ENCODE data around the gene TECR. TPM values are rescaled to one million over a fixed set of nuclear protein-coding genes. Genes with fewer than 3 reads are reported as not detected.
A peak's percentile ranks its signal among the peaks of the same experiment; 100 is the strongest.

TECR gene
- total RNA-seq, 1 experiment from 2014 or later, result 232 TPM

- Histone ChIP-seq H4K20me1 (ENCODE audit: insufficient read depth) (no peaks in the 10 kb centered on the region), H2AFZ (ENCODE audit: low read depth, low read length, poor library complexity, severe bottlenecking) (no peak overlapping the region), H3K4me3 (replicated peaks in 1 of 2; ENCODE audit: low read depth in 1 of 2, low read length in 2 of 2) (no peak overlapping the region), H3K27me3 (ENCODE audit: insufficient read depth, low read length) (no peaks in the 10 kb centered on the region), H3K9ac (ENCODE audit: low read length) (no peak overlapping the region), H3K4me2 (ENCODE audit: low read length) (no peak overlapping the region), H3K36me3 (ENCODE audit: control insufficient read depth in 1 of 2, insufficient read depth in 2 of 2, low read length in 2 of 2) (peaks cover 0 to 4% of the 10 kb centered on the region in 2 experiments; a peak in 2 of 4 replicates), H3K4me1 (ENCODE audit: control insufficient read depth in 1 of 2, insufficient read depth in 2 of 2, low read length in 2 of 2) (peaks cover 7 to 19% of the 10 kb centered on the region in 2 experiments; a peak in 3 of 4 replicates), H3K9me3 (ENCODE audit: control insufficient read depth in 1 of 2, insufficient read depth in 1 of 2, low read depth in 1 of 2, low read length in 2 of 2) (no peaks in the 10 kb centered on the region), H3K27ac (ENCODE audit: low read depth, low read length) (peak overlapping the region; percentile 37; the same call in 1 of the 2 replicates), H3K79me2 (ENCODE audit: insufficient read depth, low read length) (peaks cover 57% of the 10 kb centered on the region), H3K9me2 (ENCODE audit: insufficient read depth) (no peaks in the 10 kb centered on the region)
- BruUV-seq (replicated peaks), result no TSS peak
- intact Hi-C loops (cut with micrococcal nuclease), result no loop called here
- RAD21 ChIA-PET (ENCODE audit: low non-redundant PET in 1 of 2, low total read pairs in 2 of 2, uncharacterized antibody in 2 of 2, unreplicated experiment in 2 of 2), result no interaction called here
- DNase-seq (ENCODE audit: low read depth, low spot score) (no peak), ATAC-seq (no peak)
- TF ChIP-seq EZH2phosphoT487 (IDR thresholded peaks at IDR 0.05; ENCODE audit: borderline replicate concordance) (no peak), EZH2 (IDR thresholded peaks at IDR 0.05) (no peak), SIN3A (IDR thresholded peaks at IDR 0.05; ENCODE audit: low read depth) (no peak), CBX3 (IDR thresholded peaks at IDR 0.05; ENCODE audit: low read depth) (no peak), ZFX (IDR thresholded peaks at IDR 0.05) (no peak), SP1 (IDR thresholded peaks at IDR 0.05; ENCODE audit: low read depth) (no peak), POLR2A (IDR thresholded peaks at IDR 0.05; ENCODE audit: borderline replicate concordance, extremely low read depth, insufficient read depth, insufficient read length) (no peak), MAX (IDR thresholded peaks at IDR 0.05) (no peak), FOSL1 (IDR thresholded peaks at IDR 0.05; ENCODE audit: low read depth) (no peak), SRF (IDR thresholded peaks at IDR 0.05; ENCODE audit: low read depth) (no peak), CTCF (IDR thresholded peaks at IDR 0.05 in 2 of 3, conservative IDR thresholded peaks at IDR 0.05 in 1 of 3; ENCODE audit: borderline replicate concordance in 1 of 3, insufficient read depth in 1 of 3, low read depth in 2 of 3, low read length in 2 of 3) (no peak), JUND (IDR thresholded peaks at IDR 0.05) (no peak), CEBPB (IDR thresholded peaks at IDR 0.05; ENCODE audit: low read depth) (no peak), YY1 (IDR thresholded peaks at IDR 0.05; ENCODE audit: extremely low read depth, insufficient replicate concordance, low read depth, low read length) (no peak)
- TF ChIP-seq, protein P1, sequence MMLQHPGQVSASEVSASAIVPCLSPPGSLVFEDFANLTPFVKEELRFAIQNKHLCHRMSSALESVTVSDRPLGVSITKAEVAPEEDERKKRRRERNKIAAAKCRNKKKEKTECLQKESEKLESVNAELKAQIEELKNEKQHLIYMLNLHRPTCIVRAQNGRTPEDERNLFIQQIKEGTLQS (IDR thresholded peaks at IDR 0.05), result no peak
- CTCF ChIA-PET, result no interaction called here
- POLR2A ChIA-PET, result no interaction called here
These were observed 33.5 kb downstream of the TECR start for GRCh38 chr19:14562660-14563589.
